HFF-Myc (cell line): ENCODE data around the gene SBF2.

Source experiments
- DNase-seq: peaks from one replicate; pipeline ENCODE4 v3.0.0-alpha.2; 2011; ENCODE audit warnings: low read depth; ENCODE audit errors: extremely low read depth
- H3K4me3 ChIP-seq: replicated peaks from 2 replicates; pipeline ENCODE4 v1.5.1; 2011; ENCODE audit warnings: low read depth, mild to moderate bottlenecking, control low read depth, low read length
- CTCF ChIP-seq: IDR thresholded peaks from 2 replicates; pipeline ENCODE4 v1.5.1; 2012; ENCODE audit warnings: mild to moderate bottlenecking, low read depth, low read length, control low read depth; ENCODE audit errors: missing control alignments

SBF2 gene

GRCh38 chr11:9850224-9850895, 443.7 kb downstream of the SBF2 start:
- no peak for TF ChIP-seq CTCF
- DNase-seq, result no peak
- no peak overlapping the region for H3K4me3 ChIP-seq

GRCh38 chr11:9849389-9849788, 444.6 kb downstream of the SBF2 start:
- no peak overlapping the region for H3K4me3 ChIP-seq
- no peak for DNase-seq
- TF ChIP-seq CTCF, result no peak

GRCh38 chr11:9847636-9848035, 446.4 kb downstream of the SBF2 start:
- DNase-seq, result no peak
- TF ChIP-seq CTCF, result no peak
- H3K4me3 ChIP-seq, result no peak overlapping the region

GRCh38 chr11:9842923-9843322, 451.1 kb downstream of the SBF2 start:
- no peak for TF ChIP-seq CTCF
- H3K4me3 ChIP-seq, result no peak overlapping the region
- no peak for DNase-seq

- no peak for DNase-seq
- H3K4me3 ChIP-seq, result no peak overlapping the region
- TF ChIP-seq CTCF, result no peak
Observed at GRCh38 chr11:9840460-9841004, 453.5 kb downstream of the SBF2 start.

GRCh38 chr11:9839550-9839949, 454.5 kb downstream of the SBF2 start:
- no peak overlapping the region for H3K4me3 ChIP-seq
- TF ChIP-seq CTCF, result no peak
- DNase-seq, result no peak

GRCh38 chr11:9838961-9839360, 455.1 kb downstream of the SBF2 start:
- no peak for TF ChIP-seq CTCF
- H3K4me3 ChIP-seq, result no peak overlapping the region
- DNase-seq, result no peak
